IPS-18c (cell line): ENCODE data around the gene BIN1.

Experiments
- H3K4me3 ChIP-seq: 2 replicates; pipeline ENCODE4 v1.7.0; 2013; ENCODE audit warnings: low read depth, mild to moderate bottlenecking, low read length, moderate library complexity; ENCODE audit not compliant: insufficient read depth
- H3K9me3 ChIP-seq: one replicate; pipeline ENCODE4 v1.6.1; 2013; ENCODE audit warnings: mild to moderate bottlenecking, low read length, moderate library complexity; ENCODE audit not compliant: control insufficient read depth, insufficient read depth

BIN1 gene

DNA sequence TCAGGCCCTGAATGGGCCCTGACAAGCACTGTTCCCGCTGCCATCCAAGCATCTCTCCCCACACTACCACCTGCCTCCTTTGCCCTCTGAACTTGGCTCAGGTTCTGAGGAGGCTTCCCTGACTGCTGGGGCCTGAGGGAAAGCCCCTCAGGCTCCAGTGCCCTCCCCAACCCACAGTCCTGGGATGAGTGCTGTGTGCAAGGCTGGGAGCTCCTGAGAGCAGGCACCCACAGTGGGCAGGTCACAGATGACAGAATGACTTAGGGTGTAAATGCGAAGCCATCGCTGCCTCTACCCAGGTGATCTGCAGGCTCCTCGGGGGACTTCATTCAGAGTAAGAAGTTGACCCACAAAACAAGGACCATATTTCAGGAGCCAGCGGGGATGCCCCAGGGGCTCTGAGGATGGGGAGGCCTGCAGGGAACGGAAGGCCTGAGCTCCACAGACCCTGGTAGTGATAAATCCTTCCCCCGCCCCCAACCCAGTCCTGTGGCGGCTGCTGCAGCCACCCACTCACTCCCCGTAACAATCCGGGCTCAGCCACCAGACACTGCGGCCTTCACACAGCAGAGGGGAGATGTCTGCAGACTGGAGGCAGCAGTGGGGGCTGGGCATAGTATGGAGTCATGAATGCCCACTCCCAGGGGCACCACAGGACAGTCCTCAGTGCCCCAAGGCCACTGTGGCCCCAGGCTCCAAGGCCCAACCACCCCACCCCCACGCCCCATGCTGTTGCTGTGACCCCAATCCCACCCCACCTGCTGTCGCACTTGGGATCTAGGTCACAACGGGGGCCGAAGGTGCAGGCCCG is 8.9 kb downstream of the BIN1 start:
- no peaks in the 10 kb centered on the region for H3K9me3 ChIP-seq
- no peak overlapping the region for H3K4me3 ChIP-seq

DNA sequence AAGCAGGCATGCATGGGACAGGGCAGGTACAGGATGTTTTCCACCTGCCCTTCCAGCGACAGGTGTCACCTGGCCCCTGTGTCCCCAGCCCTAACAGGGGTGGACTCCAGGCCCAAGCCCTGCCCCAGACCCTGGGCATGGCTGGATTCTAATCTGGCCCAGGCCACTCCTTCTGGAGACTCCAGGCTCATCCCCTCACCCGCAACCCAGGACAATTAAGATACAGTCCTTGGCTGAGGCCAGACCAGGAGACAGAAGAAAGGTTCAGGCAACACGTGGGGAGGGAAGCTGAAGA is 9.5 kb downstream of the BIN1 start:
- Histone ChIP-seq H3K4me3 (no peak overlapping the region), H3K9me3 (no peaks in the 10 kb centered on the region)

DNA sequence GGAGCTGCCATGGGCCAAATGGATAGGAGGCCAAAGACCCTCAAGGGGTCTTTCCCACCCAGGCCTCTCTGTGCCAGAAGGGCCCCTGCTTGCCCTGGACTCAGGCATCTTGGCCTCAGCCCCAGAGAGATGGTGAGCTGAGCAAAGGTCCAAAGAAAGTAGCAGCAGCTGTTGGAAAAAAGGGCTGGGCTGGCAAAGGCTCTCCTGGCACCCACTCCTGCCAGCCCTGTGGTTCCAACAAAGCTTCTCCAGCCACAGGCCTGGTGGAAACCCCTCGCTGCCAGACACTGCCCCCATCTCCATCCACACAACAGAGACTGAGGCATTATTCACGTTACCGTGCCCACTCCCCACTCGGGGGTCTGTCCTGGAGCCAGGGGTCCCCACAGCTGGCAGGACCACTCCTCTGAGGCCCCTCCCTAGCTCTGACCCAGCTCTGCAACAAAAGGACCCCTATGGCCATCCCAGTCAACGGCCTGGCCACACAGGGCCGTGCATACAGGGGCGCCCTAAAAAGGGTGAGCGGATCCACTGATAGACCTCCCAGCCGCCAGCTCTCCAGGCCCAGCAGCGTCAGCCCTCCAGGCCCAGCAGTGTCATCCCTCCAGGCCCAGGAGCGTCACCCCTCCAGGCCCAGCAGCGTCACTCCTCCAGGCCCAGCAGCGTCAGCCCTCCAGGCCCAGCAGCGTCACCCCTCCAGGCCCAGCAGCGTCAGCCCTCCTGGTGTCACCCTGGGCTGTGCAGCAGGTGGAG is 10.1 kb downstream of the BIN1 start:
- H3K4me3 ChIP-seq: no peak overlapping the region
- no peaks in the 10 kb centered on the region for H3K9me3 ChIP-seq

DNA sequence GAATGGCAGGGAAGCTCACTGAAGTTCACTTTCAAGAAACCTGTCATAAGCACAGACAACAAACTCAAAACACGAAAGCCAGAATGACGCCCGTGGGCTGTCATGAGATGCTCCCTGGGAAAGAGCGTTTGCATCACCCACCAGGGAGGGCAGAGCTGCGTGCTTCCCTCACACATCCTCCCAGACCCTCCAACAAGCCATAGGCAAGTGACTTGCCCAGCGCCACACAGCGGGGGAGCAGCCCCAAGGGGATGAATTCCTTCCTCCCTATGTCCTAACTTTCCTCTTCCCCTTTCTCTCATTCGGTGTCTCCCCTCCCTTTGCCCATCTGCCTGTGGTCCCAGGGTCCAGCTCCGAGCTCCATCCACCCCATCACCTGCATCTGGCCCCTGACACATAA is 10.7 kb downstream of the BIN1 start:
- Histone ChIP-seq H3K4me3 (no peak overlapping the region), H3K9me3 (no peaks in the 10 kb centered on the region)

DNA sequence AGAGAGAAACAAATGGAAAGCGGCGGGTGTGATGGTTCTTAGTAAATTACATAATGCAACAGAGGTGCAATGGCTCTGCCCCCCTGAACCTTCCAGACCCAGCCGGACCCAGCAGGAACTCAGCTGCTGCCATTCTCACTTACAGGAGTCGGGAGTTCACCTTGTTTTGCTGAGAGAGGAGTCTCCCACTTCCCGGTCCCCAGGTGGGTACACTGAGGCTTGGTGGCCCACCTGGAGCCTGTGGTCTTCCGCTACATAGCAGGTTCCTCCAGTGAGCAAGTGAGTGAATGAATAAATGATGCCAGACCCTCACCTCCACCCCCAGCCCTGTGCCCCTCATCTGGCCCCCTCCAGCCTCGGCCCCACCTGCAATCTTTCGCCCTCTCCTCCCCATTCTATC is 11.2 kb downstream of the BIN1 start:
- H3K4me3 ChIP-seq: no peak overlapping the region
- no peaks in the 10 kb centered on the region for H3K9me3 ChIP-seq

DNA sequence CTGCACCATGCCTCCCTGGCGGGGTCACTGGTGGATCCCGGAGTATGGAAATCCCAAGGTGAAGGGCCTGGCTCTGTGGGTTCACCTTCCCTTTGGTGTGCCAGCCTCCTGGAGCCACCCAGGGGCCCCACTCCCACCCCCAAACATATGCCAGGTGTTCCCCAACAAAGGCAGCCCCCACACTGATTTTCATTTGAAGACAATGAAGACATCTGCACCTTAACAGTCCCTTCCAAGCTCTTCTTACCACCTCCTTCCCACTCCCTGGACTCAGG is 11.7 kb downstream of the BIN1 start:
- Histone ChIP-seq H3K9me3 (no peaks in the 10 kb centered on the region), H3K4me3 (no peak overlapping the region)

DNA sequence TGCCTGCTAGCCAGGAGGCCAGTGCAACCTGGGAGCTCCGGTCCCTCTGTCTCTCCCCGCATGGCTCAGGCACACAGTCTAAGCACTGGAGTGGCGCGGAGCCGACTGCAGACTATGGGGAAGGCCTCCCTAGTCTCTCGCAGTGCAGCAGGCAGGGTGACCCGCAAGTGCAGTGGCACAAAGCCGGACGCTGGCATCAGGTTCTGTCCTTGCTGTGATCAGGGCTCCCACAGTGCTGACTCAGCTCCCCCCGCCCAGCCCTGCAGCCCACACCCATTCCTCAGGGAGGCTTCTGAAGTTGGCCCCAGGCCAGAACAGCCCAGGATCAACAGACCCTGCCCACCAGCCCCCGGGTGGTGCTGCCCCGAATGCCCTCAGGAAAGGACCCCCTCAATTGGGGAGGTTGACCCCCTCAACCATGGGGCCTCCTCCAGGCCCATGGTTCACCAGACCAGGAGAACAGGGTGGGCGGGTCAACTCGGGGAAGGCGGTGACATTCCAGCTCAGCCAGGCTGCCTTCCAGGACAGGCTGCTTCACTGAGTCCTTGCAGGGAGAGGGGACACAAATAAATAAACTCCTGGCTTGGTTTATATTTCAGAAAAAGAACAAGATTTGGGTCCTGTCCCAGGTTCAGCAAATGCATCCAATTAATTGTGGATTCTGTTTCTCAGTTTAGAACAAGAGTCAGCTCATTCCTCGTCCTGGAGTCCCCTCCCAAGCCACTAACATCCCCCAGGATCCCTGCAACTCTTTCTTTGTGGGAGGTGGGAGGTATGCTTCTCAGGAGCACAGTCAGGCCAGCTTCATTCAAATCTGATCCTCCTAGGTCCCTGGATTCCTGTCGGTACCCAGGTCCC is 12.2 kb downstream of the BIN1 start:
- no peaks in the 10 kb centered on the region for H3K9me3 ChIP-seq
- no peak overlapping the region for H3K4me3 ChIP-seq

DNA sequence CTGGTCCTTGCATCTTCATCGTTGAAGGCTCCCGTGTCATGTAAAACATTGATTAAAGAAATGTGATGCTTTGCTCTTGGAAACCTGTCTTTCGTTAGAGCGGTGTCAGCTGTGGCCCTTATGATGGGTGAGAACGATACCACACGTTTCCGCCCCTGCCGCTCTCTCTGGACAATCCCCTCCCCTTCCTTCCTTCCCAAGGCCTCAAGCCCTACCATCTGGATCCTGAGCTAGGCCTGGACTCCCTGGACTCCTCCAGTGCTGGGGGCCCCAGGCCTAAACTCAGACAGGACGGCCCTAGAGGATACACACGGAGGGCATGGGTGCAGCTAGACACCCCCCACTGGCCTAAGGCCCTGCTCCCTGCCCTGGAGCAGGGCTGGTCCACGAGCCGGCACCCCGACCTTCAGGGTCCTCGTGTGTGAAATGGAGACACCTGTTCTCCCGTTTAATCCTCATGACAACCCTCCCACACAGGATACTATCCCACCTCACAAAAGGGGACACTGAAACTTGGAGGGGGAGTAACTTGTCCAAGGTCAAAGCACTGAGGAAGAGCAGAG is 13.2 kb downstream of the BIN1 start:
- Histone ChIP-seq H3K4me3 (no peak overlapping the region), H3K9me3 (no peaks in the 10 kb centered on the region)

DNA sequence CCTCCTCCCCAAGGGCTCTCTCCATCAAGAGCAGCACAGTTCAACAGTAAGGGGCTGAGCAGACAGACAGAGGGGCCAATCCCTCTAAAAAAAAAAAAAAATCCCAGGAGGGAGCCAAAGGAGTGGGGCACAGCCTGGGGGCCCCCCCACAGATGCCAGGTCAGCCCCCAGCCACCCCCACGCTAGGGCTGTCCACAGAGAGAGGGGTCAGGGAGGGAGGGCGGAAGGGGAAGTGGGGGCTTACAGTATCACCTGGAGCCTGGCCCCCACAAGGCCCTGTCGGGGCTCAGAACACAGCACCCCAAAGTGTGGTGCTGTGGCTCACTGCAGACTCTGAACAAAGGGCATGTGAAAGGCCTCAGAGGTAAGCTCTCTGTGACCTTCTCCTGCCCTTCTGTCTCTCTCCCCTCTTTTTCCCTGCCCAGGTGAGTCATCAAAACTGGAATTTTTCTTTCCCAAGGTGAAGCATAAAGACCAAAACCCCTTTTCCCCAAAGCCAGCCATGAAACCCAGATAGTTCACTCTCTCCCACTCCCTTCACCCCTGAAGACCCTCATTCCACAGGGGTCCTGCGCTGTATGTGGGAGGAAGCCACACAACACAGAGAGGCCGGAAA is 13.9 kb downstream of the BIN1 start:
- Histone ChIP-seq H3K9me3 (no peaks in the 10 kb centered on the region), H3K4me3 (no peak overlapping the region)

DNA sequence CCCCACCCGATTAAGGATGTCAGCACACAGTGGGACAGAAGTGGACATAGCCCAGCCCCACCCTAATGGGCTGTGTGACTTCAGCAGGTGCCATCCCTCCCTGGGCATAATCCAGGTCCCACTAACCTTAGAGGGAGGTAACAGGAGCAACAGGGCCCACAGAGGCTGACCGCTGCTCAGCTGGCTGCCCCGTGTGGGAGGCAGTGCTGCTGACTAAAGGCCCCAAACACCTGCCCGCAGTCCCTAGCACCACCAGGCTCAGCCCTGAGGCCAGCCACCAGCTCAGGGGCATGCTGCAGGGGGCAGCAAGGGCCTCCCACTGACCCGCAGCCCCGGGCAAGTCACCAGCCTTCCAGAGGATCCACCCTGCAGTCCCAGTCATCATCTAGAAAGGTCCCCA is 14.6 kb downstream of the BIN1 start:
- H3K4me3 ChIP-seq: no peak overlapping the region

DNA sequence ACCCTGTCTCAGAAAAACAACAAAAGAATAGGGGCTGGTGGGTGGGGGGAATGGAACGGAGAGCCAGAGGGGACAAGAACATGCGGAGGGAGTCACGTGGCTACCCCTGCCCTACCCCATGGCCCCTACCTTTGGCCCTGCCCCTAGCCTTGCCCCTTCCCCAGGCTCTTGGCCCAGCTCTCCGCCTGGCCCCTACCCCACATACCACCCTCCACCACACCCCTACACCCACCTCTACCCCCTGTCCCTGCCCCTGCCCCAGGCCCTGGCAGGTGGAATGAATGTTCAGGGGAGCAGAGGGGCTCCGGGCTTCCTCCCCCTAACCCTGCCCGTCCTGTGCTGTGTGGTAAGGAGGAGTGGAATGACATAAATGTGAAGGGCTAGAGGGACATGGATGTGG is 15.1 kb downstream of the BIN1 start:
- H3K4me3 ChIP-seq: no peak overlapping the region
- no peaks in the 10 kb centered on the region for H3K9me3 ChIP-seq

More for the DNA sequence above, 14.6 kb downstream of the BIN1 start:
- no peaks in the 10 kb centered on the region for H3K9me3 ChIP-seq

DNA sequence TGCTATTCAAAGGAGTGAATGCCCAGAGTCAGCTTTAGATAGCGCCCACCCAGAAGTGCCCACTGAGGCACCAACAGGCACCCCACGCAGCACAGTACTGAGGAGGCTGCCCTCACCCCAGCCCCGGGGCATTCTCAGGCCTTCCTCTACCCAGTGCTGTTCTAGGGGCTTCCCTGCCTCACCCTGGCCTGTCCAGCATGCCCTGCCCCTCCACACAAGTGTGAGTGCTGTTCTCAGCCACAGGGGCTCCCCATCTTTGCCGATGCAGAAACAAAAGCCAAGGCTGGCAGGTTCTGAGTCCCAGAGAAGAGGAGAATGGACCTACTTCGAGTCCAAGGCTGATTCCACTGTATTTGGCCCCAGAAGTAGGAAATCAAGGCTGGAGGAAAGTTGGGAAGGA is 15.8 kb downstream of the BIN1 start:
- no peak overlapping the region for H3K4me3 ChIP-seq
- no peaks in the 10 kb centered on the region for H3K9me3 ChIP-seq

DNA sequence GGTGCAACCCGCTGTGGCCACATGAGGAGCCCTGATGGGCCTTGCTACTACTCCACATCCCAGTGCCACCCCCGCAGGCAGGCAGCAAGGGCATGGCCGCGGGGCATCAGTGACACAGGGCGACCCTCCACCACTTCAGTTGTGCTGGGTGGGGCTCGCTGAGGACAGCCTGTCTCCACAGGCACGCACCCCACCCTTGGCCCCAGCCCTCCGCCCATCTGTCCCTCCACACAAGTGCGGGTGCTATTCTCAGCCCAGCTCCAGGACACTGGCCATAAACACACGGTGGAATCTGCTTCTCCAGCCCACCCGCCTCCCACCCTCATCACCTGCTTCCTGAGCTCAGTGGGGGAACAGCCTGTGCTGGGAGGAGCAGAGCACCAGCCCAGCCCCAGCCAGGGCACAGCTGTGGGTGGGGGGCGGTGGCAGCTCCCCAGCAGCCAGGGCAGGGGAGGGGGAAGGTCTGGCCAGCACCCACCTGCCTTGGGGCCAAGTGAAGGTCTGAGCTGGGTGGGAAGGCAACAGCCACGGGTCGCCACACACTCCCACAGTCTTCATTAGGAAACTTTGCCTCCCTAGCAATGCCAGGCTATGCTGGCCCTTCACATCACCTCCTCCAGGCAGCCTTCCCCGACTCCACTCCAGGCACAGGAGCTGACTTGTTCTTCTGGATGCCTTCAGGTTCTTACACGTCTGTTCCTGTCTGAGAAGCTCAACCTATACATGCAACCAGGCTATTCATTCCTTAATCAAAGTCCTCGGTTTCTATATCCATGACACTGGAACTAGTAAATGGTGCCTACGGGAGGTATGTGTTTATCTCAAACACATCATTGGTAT is 16.5 kb downstream of the BIN1 start:
- H3K4me3 ChIP-seq: no peak overlapping the region

DNA sequence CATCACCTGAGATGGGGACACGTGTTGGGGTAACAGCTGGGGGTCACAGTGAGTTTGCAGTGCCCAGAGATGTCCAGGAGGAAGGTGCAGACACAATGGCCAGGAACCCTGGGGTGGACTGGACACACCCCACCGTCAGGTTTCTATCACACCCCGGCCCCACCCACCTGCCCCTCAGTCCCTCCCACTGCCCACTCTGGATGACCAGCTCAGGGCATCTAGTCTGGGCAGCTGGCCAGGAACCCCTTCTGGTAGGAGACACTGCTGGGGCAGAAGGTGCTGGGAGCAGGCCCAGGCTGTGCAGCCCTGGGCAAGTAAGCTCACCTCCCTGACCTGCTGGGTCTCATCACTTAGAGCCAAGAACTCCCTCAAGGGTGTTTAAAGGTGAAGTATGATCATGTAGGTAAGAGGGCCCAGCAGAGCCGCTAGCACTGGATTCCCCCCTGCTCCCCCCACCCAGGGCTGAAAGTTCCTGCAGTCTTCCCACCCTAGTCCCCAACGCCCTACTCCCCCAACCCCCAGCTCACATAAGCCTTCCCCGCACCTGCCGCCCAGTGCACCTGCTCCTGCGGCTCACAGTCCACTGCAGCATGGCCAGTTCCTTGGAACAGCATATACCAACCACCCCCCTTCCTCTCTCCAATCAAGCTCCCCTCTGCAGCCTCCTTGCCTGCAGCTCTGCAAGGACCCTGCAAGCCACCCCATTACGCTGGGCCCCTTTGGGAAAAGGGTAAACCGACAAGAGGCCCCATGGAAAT is 17.3 kb downstream of the BIN1 start:
- Histone ChIP-seq H3K9me3 (no peaks in the 10 kb centered on the region), H3K4me3 (no peak overlapping the region)

More for the DNA sequence above, 16.5 kb downstream of the BIN1 start:
- H3K9me3 ChIP-seq: no peaks in the 10 kb centered on the region

DNA sequence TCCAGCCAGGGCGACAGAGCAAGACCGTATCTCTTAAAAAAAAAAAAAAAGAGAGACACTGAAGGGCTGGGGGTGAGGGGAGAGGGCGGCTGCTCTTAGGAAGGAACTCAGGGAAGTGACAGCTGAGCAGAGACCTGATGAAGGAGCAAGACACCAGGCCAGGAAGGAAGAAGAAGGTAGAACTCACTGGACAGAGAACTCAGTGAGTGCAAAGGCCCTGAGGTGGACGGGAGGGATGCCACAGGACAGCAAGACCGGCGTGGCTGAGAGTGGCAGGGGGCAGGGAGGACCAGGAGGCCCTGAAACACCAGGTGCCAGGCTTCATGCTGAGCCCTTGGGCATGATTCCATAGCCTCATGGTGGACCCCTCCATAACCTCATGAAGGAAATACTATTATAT is 18.2 kb downstream of the BIN1 start:
- no peak overlapping the region for H3K4me3 ChIP-seq
- no peaks in the 10 kb centered on the region for H3K9me3 ChIP-seq
